HG02763 (cell line): ENCODE data around the gene TRABD2B.

Experiments used
- ATAC-seq: cut with Tn5 transposase; IDR thresholded peaks from one replicate; pipeline ENCODE4 v1.9.1; 2021; ENCODE audit warnings: mild to moderate bottlenecking, moderate library complexity; ENCODE audit not compliant: unreplicated experiment

The TRABD2B gene

GRCh38 chr1:48022306-48022705 is 25.1 kb upstream of the TRABD2B start:
- ATAC-seq, result no peak

- ATAC-seq, result no peak
These were observed 24.6 kb upstream of the TRABD2B start for GRCh38 chr1:48021792-48022191.

- ATAC-seq, result no peak
These were observed 22.6 kb upstream of the TRABD2B start for GRCh38 chr1:48019714-48020315.

GRCh38 chr1:48018799-48019198 is 21.6 kb upstream of the TRABD2B start:
- no peak for ATAC-seq

- no peak for ATAC-seq
These were observed 20.5 kb upstream of the TRABD2B start for GRCh38 chr1:48017716-48018115.

- no peak for ATAC-seq
These were observed 19.3 kb upstream of the TRABD2B start for GRCh38 chr1:48016515-48016914.

- ATAC-seq, result no peak
These were observed 16.1 kb upstream of the TRABD2B start for GRCh38 chr1:48013270-48013669.

- no peak for ATAC-seq
These were observed 9.9 kb upstream of the TRABD2B start for GRCh38 chr1:48007047-48007446.

- ATAC-seq, result no peak
These were observed 9.1 kb upstream of the TRABD2B start for GRCh38 chr1:48006264-48006663.

- no peak for ATAC-seq
These were observed 8.3 kb upstream of the TRABD2B start for GRCh38 chr1:48005253-48006117.

GRCh38 chr1:48003741-48004531 is 6.8 kb upstream of the TRABD2B start:
- no peak for ATAC-seq

GRCh38 chr1:48002142-48002541 is 5.0 kb upstream of the TRABD2B start:
- no peak for ATAC-seq

- ATAC-seq, result no peak
These were observed 4.5 kb upstream of the TRABD2B start for GRCh38 chr1:48001696-48002095.

- ATAC-seq, result no peak
These were observed 3.7 kb upstream of the TRABD2B start for GRCh38 chr1:48000883-48001282.

- ATAC-seq, result no peak
These were observed 1.9 kb upstream of the TRABD2B start for GRCh38 chr1:47999097-47999496.

- ATAC-seq, result no peak
These were observed 1.3 kb upstream of the TRABD2B start for GRCh38 chr1:47998396-47998990.

GRCh38 chr1:47996406-47997226 is 569 bp downstream of the TRABD2B start:
- no peak for ATAC-seq

- ATAC-seq, result no peak
These were observed 1.2 kb downstream of the TRABD2B start for GRCh38 chr1:47996060-47996405.

- no peak for ATAC-seq
These were observed 1.7 kb downstream of the TRABD2B start for GRCh38 chr1:47995306-47996050.
